Astrocyte of the hippocampus (primary cell): ENCODE results near the gene KIF6.
"Not testable (repeated sequence)": the region's sequence is repeated elsewhere in the genome, so short reads cannot be mapped to it uniquely, and the experiment has no call there.

ENCODE experiments used
- DNase-seq: peaks from one replicate; pipeline ENCODE4 v3.0.0; 2011; ENCODE audit warnings: low read depth, low spot score

The KIF6 gene

DNA sequence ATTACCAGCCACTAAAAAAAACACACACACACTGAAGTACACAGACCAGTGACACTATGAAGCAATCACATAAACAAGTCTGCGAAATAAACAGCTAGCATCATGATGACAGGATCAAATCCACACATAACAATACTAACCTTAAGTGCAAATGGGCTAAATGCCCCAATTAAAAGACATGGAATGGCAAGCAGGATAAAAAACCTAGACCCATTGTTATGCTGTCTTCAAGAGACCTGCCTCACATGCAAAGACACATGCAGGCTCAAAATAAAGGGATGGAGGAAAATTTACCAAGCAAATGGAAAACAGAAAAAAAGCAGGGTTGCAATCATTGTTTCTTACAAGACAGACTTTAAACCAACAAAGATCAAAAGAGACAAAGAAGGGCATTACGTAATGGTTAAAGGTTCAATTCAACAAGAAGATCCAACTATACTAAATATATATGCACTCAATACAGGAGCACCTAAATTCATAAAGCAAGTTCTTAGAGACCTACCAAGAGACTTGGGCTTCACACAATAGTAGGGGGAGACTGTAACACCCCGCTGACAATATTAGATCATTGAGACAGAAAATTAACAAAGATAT is 222.7 kb downstream of the KIF6 start:
- not testable (repeated sequence) for DNase-seq

DNA sequence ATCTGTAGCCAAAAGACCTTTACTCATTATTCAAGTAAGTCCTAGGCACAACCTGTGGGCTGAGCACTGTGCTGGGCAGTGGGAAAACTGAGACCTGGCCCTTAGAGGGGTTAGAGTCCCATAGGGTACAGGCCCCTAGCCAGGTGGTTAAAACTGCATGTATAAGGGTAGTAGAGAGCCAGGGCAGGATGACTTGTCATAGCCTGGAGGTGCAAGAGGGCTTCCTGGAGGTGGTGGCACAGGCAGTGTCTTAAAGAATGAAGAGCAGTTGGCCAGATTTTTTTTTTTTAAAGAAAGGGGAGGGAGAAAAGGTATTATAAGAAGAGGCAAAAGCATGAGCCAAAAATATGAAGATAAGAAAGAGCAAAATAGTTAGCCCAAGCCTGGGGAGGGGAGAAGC is 226.2 kb downstream of the KIF6 start:
- DNase-seq: no peak

DNA sequence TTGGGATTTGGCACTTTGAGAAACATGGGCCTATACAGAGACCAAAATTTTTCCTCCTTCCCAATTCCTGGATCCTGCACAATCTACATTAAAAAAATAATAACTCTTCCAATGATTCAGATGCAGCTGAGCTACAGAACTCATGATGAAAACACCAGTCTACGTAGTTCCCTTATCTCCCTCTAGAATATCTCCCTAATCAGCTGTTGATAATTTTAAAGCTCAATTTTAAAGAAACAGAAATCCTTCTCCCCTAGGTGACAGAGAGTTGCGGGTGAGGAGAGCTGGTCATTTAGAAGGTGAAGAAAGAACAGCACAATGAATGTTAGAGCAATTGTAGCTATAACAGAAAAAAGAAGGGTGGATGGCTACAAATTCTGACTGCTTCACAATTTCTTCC is 227.1 kb downstream of the KIF6 start:
- no peak for DNase-seq

DNA sequence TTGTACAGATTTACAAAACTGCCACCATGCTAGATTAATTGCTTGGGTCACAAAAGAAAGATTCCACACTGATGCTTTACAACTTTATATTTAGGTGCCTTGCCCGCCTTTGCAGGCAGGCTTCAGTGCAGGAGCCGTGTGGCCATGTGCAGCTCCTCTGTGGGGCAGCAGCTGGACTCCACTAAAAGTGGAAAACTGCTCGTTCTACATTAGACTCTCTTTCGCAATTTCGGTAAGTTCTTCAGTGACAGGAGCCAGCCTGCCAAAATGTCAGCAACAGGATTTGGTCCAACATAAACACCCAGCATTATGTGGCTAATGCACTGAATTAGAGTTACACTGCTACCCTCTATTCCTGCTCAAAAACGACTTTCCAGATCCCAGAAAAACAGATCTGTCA is 228.3 kb downstream of the KIF6 start:
- DNase-seq: peak; percentile 58

DNA sequence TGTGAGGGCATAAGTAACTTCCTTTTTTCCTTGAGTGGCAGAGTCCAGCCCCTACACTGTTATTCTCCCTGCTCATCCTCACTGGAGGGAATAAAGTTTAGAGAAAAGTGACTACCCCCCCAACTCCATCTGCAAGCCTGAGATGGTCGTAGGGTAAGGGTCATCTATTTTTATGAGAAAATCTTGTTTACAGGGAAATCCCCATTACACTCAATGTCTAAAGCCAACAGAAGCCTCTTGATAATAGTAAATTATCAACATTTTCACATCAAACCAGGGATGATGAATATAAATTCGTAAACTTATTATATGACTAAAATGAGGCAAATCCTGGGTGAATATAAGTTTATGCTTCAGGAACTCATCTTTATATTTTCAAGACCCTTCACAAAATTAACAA is 228.8 kb downstream of the KIF6 start:
- DNase-seq: no peak

DNA sequence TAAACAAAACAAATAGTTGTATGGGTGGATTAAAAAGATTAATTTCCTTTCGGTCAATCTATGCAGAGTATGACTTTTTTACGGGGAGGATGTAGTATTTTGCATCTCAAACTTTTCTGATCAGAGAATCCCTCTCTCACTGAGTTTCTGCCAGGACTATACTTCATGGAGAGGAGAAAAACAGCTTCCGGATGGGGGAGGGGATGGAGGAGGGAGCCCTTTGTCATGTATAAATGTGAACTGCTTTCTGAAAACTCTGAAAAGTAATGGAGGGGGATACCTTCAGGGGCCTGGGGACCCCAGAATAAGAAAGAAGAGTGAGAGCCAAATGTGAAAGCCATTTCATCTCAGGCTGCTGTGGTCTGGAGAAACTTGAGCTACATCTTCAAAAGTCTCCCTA is 229.6 kb downstream of the KIF6 start:
- DNase-seq: no peak

DNA sequence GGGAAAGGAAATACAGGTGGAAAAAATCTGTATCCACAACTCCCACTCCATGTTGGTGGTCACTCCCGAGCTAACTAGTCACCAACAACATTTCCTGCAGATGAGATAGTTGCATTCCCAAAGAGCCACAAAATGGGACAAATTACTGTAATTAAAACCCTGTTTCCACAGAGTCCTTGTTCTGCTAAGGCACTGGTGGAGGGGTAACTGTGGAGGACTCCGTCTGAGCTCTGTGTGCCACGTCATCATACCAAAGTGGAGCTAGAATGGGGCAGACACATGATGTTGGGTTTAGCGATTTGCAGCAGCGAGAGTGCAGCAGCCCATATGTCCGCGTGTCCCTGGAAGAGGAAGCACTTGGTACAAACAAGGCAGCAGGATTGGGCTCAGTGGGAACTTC is 230.2 kb downstream of the KIF6 start:
- no peak for DNase-seq

DNA sequence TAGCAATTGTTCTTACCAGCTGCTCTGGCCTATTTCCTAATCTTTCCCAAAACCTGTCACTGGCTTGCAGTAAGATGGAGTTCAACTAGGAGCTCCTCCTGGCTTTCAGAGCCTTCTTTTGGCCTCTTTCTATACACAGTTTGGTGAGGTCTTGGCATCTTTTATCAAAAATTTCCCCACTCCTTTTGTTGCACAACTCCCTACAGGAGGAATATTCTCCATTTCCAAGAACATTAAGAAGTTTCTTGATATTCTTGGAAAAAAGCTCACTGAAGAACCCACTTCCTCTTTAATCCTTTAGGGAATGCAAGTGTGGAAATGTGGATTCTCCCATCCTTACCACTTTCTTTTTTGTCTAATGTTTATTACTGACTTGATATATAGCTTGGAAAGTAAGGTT is 231.4 kb downstream of the KIF6 start:
- no peak for DNase-seq

DNA sequence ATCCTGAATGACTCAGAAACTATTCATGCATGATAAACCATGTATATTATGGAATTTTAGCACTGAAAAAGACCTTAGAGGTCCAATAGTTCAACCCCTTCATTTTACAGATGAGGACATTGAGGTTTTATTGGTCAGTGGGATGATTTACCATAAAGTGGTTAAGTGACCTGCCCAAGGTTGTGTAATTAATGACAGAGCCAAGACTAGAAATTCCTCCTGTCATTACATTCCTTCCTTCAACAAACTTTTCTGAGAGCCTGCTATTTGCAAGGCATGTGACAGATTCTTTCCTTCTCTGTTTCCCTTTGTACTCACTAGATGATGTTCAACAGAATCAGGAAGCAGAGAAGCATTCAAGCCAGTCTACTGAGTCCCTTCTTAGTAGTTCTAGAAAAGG is 232.0 kb downstream of the KIF6 start:
- DNase-seq: peak; percentile 81

DNA sequence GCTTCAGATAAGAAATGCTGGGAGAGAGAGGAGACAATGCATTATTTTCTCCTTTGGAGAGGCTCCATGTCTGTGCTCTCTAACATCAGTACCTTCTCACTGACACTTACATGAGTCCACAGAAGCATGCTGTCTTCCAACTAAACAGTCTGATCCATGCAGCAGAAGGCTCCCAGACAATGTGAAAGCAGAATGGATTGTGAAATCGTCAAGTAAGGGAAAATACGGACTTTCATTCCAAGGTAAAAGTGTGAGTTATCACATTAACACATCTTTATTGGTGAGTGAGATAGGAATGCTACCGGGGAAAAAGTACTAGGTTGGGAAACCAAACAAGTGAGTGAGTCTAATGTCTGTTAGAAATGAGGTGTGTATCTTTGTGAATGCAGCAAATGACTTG is 235.1 kb downstream of the KIF6 start:
- DNase-seq: no peak

DNA sequence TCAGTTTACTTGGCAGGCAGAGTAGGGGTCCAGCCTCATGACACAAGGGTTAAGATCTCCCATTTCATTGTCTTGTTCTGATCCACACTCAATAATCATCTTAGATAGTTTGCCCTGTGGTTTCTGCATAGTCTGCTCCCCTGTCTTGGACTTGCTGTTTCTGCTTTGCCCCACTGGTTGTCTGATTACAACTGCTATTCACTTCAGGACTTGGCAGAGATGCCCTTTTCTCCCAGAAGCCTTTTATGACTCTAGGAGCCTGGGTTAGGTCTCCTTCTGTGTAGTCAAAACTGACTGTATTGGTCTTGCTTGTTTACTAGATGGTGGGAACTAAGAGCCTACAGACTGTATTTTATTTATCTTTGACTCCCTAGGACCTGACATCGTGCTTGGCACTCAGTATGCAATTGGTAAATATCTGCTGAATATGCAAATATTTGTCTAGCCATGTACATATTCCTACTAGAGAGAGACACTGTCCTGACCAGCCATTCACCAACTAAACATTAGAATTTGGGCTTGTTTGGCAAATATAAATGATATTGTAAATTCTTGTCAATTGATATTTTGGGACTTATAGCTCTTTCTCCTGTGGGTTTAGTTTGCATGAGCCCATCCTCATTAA is 236.8 kb downstream of the KIF6 start:
- no peak for DNase-seq

DNA sequence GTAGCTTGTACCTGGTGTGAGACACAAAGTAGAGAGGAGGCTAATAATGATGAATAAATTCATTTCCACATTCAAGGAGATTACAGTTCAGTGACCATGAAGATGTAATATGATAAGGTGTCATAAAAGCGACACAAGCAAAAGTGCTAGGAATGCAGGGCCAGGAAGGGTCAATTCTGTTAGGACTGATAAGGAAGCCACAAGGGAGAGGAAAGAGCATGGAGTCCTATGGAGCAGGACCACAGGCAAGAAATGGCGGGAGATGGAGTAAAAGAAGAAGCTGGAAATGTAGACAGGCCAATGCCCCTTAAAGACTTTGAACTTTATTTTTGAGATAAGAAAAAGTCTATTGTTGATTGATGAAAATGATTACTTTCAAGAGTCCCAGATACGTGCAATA is 240.9 kb downstream of the KIF6 start:
- no peak for DNase-seq

DNA sequence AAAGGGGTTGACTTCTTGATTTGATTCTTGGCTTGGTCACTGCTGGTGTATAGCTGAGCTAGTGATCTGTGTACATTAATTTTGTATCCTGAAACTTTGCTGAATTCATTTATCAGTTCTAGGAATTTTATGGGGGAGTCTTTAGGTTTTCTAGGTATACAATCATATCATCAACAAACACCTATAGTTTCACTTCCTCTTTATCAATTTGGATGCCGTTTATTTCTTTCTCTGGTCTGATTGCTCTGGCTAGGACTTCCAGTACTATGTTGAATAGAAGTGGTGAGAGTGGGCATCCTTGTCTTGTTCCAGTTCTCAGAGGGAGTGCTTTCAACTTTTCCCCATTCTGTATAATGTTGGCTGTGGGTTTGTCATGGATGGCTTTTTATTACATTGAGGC is 245.4 kb downstream of the KIF6 start:
- DNase-seq: not testable (repeated sequence)

DNA sequence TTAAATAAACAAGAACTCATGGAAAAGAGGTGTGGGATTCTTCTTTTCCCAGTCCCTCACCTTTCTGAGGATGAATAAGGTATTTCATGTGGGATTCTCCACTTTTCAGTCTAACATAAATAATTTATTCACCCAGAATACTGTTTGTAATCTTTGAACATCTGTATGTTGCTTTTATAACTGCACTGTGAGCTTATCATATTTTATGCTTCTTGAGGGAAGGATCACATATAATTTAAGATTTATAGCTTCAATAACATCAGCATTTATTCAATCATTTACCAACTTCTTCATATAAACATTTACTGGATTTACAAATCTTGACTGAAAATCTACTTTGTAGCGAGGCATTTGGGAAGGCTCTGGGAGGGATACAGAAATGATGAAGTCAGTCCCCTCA is 248.5 kb downstream of the KIF6 start:
- no peak for DNase-seq

DNA sequence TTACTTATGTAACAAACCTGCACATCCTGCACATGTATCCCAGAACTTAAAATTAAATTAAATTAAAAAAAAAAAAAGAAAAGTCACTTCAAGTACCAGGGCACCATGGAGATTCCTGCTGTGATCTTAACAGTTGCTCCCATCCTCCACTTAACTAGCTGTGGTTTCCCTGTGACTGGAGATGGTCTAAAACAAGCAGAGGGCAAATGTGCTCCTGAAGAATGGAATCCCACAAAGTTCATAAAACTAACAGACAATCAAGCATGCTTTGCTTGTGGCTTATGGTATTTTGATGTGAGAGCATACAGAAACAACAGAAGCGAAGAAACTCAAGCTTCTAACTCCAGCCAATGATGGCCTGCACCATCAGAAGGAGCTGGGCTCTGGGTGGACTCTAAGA is 249.1 kb downstream of the KIF6 start:
- peak; percentile 18 for DNase-seq

DNA sequence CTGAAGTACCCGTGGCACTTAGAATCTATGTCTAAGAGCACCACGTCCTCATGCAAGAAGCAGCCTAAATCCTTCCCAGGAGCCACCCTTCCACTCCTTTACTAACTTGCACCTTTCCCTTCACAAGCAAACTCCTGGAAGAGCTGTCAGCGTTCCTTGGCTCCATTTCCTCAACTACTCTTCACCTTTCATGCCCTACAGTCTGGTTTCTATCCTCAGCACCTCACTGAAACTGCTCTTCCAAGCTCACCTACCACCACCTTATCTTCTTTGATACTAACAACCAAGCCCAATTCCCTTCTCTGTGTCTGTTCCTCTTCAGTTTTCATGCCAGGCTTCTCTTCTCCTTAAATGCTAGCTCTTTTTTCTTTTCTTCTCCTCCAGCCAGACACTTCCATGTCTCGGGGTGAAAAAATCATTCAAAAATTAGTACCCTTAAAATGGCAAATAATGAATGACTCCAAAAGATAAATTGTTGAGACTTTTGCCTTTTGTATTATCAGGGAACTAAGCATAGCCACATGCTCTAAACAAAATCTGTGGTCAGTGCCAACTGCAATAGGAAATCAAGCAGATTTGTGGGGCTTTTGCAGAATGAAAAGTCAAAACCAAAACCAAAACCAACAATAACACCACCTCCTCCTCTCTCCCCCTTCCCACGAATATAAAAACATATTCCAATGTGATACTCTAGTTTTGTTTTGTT is 253.1 kb downstream of the KIF6 start:
- no peak for DNase-seq

DNA sequence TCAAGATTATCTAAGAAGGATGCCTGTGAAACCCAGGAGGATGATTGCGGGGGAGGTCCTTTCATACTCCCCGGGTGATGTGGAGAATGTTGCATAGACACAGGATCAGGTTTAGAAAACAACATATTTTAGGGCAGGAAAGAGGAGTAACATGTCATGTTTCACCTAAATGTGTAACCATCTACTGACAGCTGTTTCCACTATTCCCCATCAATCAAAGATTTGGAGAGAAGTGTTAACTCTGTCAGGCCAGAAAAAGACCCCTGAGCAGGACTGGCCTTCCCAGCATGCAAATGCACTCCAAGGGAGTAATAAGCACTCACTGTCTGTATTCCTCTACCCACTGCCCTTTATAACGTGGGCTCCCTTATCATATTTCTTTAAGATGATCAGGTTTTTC is 254.7 kb downstream of the KIF6 start:
- no peak for DNase-seq

DNA sequence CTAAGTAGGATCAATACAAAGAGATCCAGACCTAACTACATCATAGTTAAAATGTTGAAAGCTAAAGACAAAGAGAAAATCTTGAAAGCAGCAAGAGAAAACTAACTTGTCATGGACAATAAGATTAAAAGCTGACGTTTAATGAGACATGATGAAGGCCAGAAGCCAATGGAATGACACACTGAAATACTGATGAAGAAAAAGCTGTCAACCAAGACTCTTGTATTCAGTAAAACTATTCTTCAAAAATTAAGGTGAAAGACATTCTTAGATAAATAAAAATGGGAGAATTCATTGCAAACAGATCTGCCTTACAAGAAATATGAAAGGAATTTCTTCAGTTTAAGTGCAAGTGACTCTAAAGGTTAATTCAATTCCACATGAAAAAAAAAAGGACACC is 256.8 kb downstream of the KIF6 start:
- no peak for DNase-seq

DNA sequence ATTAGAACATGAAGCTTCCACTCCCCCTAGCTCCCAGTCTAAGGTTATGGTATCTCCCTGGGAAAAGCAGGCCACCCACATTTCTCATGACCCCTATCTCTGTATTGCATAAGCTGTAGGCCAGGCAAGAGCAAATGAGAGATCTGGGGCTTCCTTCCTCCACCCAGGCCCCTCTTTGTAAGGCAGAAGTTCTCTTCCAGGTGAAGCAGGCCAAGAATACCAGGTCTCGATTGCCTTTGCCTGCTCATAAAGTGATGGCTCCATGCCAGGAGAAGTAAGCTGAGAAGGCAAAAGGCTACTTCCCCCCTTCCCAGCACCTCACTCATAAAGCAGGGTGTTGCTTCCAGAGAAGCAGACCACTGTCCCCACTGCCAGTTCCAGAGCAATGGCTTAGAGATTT is 258.6 kb downstream of the KIF6 start:
- no peak for DNase-seq

DNA sequence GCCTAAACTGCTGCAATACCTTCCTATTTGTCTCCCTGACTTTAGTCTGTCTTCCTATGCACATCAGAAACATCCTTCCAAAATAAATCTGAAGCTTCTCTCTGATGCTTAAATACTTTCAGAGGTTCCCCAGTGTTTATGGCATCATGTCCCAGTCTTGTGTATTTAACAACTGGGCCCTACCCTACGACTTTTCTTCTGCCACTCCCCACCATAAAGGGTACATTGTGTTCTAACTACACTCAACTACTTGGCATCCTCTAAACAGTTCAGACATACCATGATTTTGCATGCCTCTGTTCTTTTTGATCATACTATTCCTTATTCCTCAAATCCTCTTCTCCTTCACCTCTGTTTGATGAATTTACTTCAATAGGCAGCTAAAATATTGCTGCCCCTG is 259.7 kb downstream of the KIF6 start:
- DNase-seq: no peak

DNA sequence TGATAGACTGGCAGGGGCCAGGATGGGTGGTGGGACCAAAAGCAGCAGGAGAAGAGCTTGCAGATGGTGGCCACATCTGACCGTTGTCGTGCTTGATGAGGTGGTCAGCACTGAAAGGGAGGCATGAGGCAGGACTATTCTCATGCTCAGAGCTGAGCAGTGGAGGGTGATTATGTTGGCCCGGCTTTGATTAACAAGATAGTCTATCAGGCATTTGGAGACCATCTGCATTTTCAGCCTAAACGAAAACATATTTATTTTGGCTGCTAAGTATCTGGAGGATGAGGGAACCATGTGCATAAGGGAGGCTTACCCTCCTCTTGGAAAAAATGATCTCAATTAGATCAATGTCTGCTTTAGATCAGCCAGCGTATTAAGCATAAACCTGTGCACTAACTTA is 261.1 kb downstream of the KIF6 start:
- no peak for DNase-seq

DNA sequence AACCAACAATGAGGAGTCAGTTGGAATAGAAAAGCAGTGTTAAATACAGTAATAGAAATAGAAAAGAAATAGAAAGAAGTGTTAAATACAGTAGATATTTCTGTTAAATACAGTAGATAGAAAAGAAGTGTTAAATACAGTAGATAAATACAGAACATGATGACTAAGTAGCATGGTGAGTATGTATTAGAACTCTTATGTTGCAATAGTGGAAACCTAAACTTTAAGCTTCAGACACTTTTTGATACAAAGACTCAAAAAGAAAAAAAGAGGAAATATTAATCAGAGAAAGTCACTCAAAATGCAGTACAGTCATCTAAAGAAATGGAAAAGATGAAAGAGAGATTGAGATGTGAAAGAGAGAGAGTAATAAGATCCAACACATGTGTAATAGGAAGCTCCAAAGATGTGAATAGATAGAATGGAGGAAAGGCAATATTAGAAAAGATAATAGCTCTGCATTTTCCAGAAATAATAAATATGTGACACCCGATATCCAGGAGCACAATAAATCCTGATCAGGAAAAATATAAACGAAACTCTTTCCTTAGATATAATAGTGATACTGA is 271.2 kb downstream of the KIF6 start:
- no peak for DNase-seq

DNA sequence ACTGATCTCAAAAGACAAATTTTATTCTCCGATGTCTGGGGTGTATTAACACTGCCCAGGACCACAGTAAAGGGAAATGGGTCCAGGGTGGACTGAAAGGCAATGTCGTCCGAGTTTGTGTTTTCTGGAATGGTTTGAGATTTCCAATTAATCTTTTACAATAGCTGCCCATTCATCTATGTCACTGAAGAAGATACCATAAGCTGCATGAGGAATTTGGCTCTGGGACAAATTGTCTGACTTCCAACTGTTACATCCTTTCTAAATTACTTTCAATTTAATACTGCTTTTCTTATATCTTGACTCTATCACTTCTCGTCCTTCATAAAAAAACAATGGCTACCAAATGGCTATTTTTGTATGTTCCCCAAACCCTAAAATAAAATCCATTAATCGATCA is 272.0 kb downstream of the KIF6 start:
- DNase-seq: peak; percentile 7
